ENCODE data around the gene CYB561D2. TPM values are rescaled to one million over a fixed set of nuclear protein-coding genes. Genes with fewer than 3 reads are reported as not detected.
A peak's percentile ranks its signal among the peaks of the same experiment; 100 is the strongest.

The CYB561D2 gene
- polyA plus RNA-seq, 3 donors: 14.9 to 16.7 (median 15.6) TPM

GRCh38 chr3:50323092-50323600, 27.5 kb upstream of the CYB561D2 start:
- DNase-seq (ENCODE audit: low read depth in 3 of 3, low spot score in 2 of 3): no peak

DNA sequence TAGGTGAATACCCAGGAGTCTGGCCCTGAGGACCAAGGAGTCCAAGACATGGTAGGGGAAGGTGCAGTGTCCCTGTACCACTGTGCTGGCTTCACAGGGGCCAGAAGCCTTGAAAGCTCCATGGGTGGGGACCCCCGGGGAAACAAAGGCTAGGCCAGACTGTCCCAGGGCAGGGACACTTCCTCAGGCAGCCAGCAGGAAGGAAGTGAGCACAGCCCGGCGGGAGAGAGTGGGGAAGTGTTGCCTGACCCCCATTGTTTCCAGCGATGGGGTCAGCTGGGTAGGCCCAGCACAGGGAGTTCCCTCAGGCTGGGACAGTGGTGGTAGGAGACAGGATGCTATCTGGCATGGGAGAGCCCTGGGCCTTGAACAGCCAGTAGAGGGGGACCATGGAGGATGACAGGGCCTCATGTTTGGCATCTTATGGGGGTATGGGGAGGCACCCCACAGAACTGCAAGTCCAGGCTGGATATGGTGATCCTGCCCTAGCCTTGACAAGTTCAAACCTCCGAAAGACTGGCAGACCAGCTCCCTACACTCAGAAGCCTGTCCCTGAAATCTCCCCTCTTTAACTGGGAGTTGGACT, 27.0 kb upstream of the CYB561D2 start:
- DNase-seq (ENCODE audit: low read depth in 3 of 3, low spot score in 2 of 3): no peak

DNA sequence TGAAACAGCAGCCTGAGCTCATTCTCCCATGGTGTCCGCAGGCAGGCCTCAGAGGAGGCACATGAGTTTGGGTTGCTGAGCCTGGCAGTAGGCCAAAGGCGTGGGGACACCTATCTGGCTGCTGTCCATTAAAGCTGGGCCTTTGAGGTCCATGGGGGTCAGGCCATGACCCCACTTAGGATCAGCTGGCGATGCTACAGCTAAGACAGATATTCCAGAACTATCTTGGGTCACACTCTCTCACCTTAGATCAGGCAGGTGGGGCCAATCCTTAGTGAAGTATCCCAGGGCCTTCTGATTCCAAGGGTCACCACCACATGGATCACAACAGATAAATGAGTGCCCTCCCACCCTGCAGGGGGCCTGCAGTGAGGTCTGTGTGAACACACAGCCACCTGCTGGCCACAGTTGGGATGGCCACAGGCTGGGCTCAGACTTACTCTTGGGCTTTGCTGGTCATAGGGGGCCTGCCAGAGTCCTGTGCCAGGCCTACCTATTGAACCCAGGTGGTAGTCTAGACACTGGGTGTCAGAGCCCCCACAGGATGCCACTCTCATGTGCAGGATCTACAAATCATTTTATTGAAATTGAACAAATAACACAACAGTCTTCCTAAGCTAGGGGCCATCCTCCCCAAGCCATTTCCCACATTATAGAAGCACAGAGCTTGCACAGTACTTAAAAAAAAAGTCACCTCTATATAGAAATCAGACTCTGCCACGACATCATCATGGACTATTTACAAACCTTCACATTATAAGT, 26.1 kb upstream of the CYB561D2 start:
- no peak for DNase-seq (ENCODE audit: low read depth in 3 of 3, low spot score in 2 of 3)

GRCh38 chr3:50325113-50325480, 25.6 kb upstream of the CYB561D2 start:
- DNase-seq (ENCODE audit: low read depth in 3 of 3, low spot score in 2 of 3): no peak

DNA sequence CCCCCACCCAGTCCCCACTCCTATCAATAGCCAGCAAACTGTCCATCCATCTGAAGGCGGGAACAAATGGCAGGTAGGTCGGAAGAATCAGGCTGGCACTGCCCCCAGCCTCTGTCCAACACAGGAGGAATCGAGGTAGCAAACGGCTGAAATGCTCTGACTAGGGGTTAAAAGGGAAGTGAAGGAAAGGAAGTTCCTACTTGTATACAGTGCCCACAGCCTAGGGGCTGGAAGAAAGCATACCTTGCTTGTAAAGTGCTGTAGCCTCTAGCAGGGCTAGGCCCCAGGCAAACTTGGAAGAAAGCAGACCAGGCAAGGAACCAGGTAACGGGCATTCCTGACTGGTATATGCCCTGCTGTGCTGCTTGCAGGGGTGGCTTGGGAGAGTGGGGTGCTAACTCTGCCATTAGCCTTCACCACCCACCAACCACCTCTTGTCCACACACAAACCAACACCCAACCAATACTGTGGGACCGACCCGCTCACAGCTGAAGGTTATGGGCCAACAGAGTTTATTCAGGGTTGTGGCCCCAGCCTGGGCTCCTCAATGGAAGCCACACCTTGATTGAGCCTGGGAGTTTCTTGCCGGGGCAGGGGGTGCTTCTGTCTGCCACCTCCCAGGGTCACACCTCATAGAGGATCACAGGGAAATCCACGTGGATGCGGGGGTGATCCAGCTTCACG, 25.0 kb upstream of the CYB561D2 start:
- no peak for DNase-seq (ENCODE audit: low read depth in 3 of 3, low spot score in 2 of 3)

- no peak for DNase-seq (ENCODE audit: low read depth in 3 of 3, low spot score in 2 of 3)
Measured at GRCh38 chr3:50326182-50326541, 24.5 kb upstream of the CYB561D2 start.

GRCh38 chr3:50327129-50327528, 23.5 kb upstream of the CYB561D2 start:
- no peak for DNase-seq (ENCODE audit: low read depth in 3 of 3, low spot score in 2 of 3)

- DNase-seq (ENCODE audit: low read depth in 3 of 3, low spot score in 2 of 3): peak in 2 of 3 donors; percentile 93 to 97
Measured at GRCh38 chr3:50327943-50328691, 22.5 kb upstream of the CYB561D2 start, which contains the start of gene TUSC2. TSS of gene TUSC2 (minus strand) at chr3:50328223. CDS start at chr3:50328099, 124 bp downstream.

- no peak for DNase-seq (ENCODE audit: low read depth in 3 of 3, low spot score in 2 of 3)
Measured at GRCh38 chr3:50330330-50330729, 20.3 kb upstream of the CYB561D2 start.

DNA sequence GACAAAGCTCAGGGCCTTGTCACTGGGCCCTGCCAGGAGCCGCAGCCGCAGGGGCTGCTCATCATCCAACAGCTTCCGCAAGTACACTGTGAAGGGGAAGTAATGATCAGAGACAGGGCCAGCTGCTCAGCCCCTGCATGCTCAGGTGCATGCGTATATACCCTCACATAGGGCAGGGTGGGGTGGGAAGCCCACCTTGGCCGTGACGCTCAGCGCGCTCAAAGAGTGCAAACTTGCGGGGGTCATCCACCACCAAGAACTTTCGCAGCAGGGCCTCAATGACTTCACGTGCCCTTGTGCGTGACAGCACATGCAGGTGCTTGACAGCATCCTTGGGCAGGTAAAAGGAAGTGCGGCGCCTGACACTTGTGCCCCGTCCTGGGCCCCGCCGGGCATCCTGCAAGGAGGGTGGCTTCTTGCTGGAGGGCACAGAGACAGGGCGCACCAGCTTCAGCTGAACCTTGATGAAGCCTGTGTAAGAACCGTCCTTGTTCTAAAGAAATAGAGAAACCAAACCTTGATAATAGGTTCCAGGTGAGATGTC, 19.2 kb upstream of the CYB561D2 start:
- no peak for DNase-seq (ENCODE audit: low read depth in 3 of 3, low spot score in 2 of 3)

GRCh38 chr3:50333744-50334328, 16.8 kb upstream of the CYB561D2 start:
- DNase-seq (ENCODE audit: low read depth in 3 of 3, low spot score in 2 of 3): no peak

DNA sequence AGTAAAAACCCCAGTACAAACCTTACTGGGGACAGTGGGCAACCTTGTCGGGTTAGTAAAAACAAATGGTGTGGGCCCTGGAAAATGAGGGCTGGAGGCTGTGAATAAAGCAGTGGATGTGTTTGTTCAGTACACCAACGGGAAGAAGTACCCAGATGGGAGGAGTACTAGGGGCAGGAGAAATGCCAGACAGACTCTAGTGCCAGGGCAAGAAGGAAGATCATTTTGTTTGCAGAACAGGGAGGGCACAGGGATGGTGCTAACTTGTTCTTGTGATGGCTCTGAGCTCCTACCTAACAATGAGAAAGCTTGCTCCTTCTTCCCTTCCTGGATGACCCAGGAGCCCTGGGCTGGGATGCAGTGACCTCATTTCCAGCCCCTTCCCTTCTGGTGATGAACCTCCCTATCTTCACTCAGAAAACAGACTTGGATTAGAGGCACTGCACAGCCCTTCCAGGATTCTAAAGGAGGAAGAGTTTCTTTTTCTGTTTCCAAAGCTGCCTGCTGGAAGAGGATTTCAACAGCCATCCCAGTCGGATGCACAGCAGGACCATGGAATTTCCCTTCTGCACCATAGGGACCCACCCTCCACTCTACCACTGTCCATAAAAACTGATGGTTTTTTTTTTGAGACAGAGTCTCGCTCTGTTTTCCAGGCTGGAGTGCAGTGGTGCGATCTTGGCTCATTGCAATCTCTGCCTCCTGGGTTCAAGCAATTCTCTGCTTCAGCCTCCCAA, 16.2 kb upstream of the CYB561D2 start:
- no peak for DNase-seq (ENCODE audit: low read depth in 3 of 3, low spot score in 2 of 3)

- DNase-seq (ENCODE audit: low read depth in 3 of 3, low spot score in 2 of 3): no peak
Measured at GRCh38 chr3:50336452-50337174, 14.0 kb upstream of the CYB561D2 start.

- DNase-seq (ENCODE audit: low read depth in 3 of 3, low spot score in 2 of 3): peak in 2 of 3 donors; percentile 95 to 96
Measured at GRCh38 chr3:50337175-50337861, 13.3 kb upstream of the CYB561D2 start.

- DNase-seq (ENCODE audit: low read depth in 3 of 3, low spot score in 2 of 3): no peak
Measured at GRCh38 chr3:50338965-50339364, 11.7 kb upstream of the CYB561D2 start.

GRCh38 chr3:50339485-50340146, 11.0 kb upstream of the CYB561D2 start:
- DNase-seq (ENCODE audit: low read depth in 3 of 3, low spot score in 2 of 3): no peak

DNA sequence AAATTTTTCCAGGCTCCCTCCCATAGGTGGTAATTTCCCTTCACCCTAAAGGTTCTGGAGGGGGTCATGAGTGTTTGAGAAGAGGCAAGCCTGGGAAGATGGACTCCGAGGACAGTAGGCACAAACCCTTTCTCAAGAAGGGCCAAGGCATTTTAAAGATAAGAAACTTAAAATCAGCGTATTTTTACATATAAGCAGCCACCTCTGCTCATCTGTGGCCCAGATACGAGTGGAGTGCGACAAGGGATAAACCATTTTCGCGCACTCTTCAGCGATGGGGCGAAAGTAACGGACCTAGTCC, 10.6 kb upstream of the CYB561D2 start:
- no peak for DNase-seq (ENCODE audit: low read depth in 3 of 3, low spot score in 2 of 3)
